ENCODE results near the gene TMEM185A. TPM values are rescaled to one million over a fixed set of nuclear protein-coding genes. Genes with fewer than 3 reads are reported as not detected.

Gene TMEM185A
- total RNA-seq (2022; extraction: Qiagen RNA extraction; ENCODE audit: low read depth), result 27.3 to 32.0 TPM (median 29.9 TPM) in 5 replicates

DNA sequence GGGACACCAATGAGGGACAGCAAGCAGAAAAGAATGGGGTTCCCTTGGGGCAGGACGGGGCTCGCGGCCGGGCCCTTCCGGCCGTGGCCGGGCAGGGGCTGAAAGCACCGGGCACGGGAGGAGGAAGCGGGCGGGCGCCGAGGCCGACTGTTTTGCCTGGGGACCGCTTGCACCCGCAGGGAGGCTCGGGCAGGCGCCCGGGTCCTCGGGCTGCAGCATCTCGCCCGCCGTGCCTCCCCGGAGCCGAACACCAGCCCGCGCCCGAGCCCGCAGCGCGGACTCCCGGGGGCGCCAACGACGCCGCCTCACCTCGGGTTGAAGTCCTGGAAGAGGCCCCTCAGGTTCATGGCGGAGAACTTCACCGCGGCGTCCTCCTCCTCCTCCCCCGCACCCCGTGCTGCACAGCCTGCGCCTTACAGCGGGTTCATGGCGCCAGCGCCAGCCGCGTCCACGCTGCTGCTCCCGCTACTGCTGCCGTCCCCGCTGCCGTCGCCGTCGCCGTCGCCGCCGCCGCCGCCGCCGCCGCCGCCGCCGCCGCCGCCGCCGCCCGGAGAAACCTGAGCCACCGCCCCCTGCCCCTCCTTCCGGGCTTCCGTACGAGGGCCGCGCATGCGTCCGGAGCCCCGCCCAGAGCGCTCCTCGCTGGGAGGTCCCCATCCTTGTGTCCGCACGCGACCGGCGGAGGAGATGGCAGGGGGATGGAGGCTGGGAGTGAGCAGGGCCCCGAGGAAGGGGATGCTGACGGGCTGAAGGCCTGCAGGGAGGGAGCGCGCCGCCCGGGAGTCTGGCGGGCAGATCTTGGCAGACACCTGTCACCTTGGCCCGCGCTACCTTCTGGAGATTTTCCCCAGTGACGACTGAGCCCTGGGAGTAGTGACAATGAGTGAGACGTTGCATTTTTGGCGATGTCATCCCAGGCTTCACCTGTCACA, at the start of gene TMEM185A:
Gene TMEM185A, minus strand, starts transcription at position 559 of the 932 bp plus-strand sequence. Its CDS starts 212 bp downstream, at position 347.

GRCh38 chrX:149595214-149595613, 36.4 kb downstream of the TMEM185A start, which contains the start of gene HSFX2:
Gene HSFX2, minus strand, starts transcription at chrX:149595314. Its CDS starts 614 bp downstream, at chrX:149594700.

DNA sequence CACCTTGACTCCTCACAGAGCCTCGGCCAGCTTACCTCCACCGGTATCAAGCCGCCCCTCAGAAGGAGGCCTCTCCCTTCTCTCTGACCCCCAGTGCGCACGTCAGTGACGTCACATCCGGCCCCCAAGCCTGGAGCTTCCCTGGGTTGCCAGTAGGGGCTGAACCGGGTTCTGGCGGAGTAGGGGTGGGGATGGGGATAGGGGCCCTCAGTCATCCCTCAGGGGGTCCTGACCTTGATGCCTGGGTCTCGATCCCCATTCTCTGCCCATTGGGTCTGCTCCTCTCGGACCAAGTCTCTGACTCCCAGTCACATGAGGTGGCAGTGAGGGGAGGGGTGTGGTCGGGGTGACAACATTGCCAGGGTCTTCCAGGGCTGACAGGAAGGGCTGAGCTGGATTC, 44.2 kb downstream of the TMEM185A start, which contains the start of gene MAGEA9B:
Gene MAGEA9B, minus strand, starts transcription at position 101 of the 400 bp plus-strand sequence. CDS start 4,280 bp downstream, outside the sequence.

DNA sequence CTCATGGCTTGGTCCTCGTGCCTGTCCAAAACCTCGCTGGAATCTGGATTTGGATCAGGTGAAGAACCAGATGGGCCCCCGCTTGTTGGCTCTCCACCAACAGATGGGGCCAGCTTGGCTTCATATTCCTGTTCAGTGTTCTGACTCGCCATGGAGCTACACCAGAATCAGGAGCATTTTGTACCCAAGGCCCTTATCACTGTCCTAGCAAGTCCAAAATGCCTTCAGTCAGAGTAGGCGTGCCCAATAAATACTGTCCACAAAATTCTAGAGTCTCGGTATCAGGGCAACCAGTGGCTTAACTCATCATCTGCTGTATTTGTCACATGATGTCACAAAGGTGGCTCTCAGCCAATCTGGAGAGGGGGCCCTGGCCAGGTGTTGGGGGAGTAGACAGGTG, 81.9 kb downstream of the TMEM185A start, which contains the start of gene HSFX3:
Gene HSFX3, minus strand, starts transcription at position 224 of the 400 bp plus-strand sequence. Its CDS starts 72 bp downstream, at position 152.

Other genes starting within 250 kb of the TMEM185A start
- 93.7 to 113 TPM (median 102 TPM) in 5 replicates for gene IDS, start 126.5 kb downstream of the TMEM185A start, total RNA-seq (2022; extraction: Qiagen RNA extraction; ENCODE audit: low read depth)
- gene EOLA1, start 90.8 kb downstream of the TMEM185A start, total RNA-seq (2022; extraction: Qiagen RNA extraction; ENCODE audit: low read depth), result 19.1 to 21.3 TPM (median 20.8 TPM) in 5 replicates
- gene HSFX3, start 81.9 kb downstream of the TMEM185A start, total RNA-seq (2022; extraction: Qiagen RNA extraction; ENCODE audit: low read depth), result not detected in 5 replicates
- gene MAGEA9B, start 44.3 kb downstream of the TMEM185A start, total RNA-seq (2022; extraction: Qiagen RNA extraction; ENCODE audit: low read depth), result 0.11 TPM in 1 of 5 replicates, not detected in the others
- 0.13 to 0.55 TPM in 2 of 5 replicates, not detected in the others for gene HSFX2, start 36.5 kb downstream of the TMEM185A start, total RNA-seq (2022; extraction: Qiagen RNA extraction; ENCODE audit: low read depth)
- not detected in 5 replicates for gene MAGEA11, start 80.3 kb upstream of the TMEM185A start, total RNA-seq (2022; extraction: Qiagen RNA extraction; ENCODE audit: low read depth)
- 0.14 to 0.40 TPM (median 0.34 TPM) in 5 replicates for gene HSFX1, start 142.3 kb upstream of the TMEM185A start, total RNA-seq (2022; extraction: Qiagen RNA extraction; ENCODE audit: low read depth)
- gene MAGEA9, start 150.1 kb upstream of the TMEM185A start, total RNA-seq (2022; extraction: Qiagen RNA extraction; ENCODE audit: low read depth), result not detected in 5 replicates
- gene MAGEA8, start 249.4 kb upstream of the TMEM185A start, total RNA-seq (2022; extraction: Qiagen RNA extraction; ENCODE audit: low read depth), result not detected in 5 replicates

Measured in A549 treated with RU486 at 1 μM for 4 hours (cell line).